GM10266 (cell line): Measurements from ENCODE around the gene EIF2D.

Source experiments
- DNase-seq: peaks from one replicate; pipeline ENCODE4 v3.0.0; 2012; ENCODE audit errors: extremely low spot score
- CTCF ChIP-seq: IDR thresholded peaks from 2 replicates; pipeline ENCODE4 v1.5.1; 2012; ENCODE audit warnings: mild to moderate bottlenecking, low read depth; ENCODE audit not compliant: control insufficient read depth, insufficient read depth; ENCODE audit errors: missing control alignments

Gene EIF2D

GRCh38 chr1:206579747-206580437 is 32.4 kb downstream of the EIF2D start:
- peak; percentile 76 for DNase-seq
- no peak for TF ChIP-seq CTCF

- no peak for TF ChIP-seq CTCF
- no peak for DNase-seq
Measured at GRCh38 chr1:206578978-206579374, 33.3 kb downstream of the EIF2D start.

- no peak for TF ChIP-seq CTCF
Measured at GRCh38 chr1:206578068-206578977, 33.9 kb downstream of the EIF2D start.

GRCh38 chr1:206577626-206578025 is 34.6 kb downstream of the EIF2D start:
- DNase-seq, result no peak
- no peak for TF ChIP-seq CTCF

More at GRCh38 chr1:206578068-206578977, 33.9 kb downstream of the EIF2D start:
- DNase-seq, result no peak

GRCh38 chr1:206575894-206576737 is 36.1 kb downstream of the EIF2D start:
- TF ChIP-seq CTCF, result no peak
- DNase-seq, result no peak

- no peak for DNase-seq
Measured at GRCh38 chr1:206575165-206575893, 36.9 kb downstream of the EIF2D start.

More at GRCh38 chr1:206575165-206575893, 36.9 kb downstream of the EIF2D start:
- no peak for TF ChIP-seq CTCF
